ENCODE results near the gene PGR. TPM values are rescaled to one million over a fixed set of nuclear protein-coding genes. Genes with fewer than 3 reads are reported as not detected.

The PGR gene
- total RNA-seq, 1 donor from 2014 or later: not detected

DNA sequence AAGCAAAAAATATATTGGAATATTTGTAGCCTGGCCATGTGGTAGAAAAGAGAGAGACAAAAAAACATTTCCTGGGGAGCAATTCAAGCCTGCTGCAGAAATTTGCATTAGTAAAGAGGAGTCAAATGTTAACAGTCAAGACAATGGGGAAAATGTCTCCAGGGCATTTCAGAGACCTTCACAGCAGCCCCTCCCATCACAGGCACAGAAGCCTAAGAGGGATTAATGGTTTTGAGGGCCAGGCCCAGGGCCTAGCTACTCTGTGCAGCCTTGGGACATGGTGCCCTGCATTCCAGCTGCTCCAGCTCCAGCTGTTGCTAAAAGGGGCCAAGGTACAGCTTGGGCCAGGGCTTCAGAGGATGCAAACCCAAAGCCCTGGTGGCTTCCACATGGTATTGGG is 46.8 kb downstream of the PGR start:
- Mint-ChIP-seq H3K27me3 (ENCODE audit: low read depth) (no peaks in the 10 kb centered on the region), H3K9me3 (peaks cover 11% of the 10 kb centered on the region), H3K27ac (ENCODE audit: unreplicated experiment) (no peak overlapping the region), H3K36me3 (ENCODE audit: low read depth) (no peaks in the 10 kb centered on the region), H3K4me3 (no peak overlapping the region), H3K4me1 (no peaks in the 10 kb centered on the region)
- DNase-seq (ENCODE audit: low read depth, low spot score): no peak
- TF ChIP-seq, protein P1, sequence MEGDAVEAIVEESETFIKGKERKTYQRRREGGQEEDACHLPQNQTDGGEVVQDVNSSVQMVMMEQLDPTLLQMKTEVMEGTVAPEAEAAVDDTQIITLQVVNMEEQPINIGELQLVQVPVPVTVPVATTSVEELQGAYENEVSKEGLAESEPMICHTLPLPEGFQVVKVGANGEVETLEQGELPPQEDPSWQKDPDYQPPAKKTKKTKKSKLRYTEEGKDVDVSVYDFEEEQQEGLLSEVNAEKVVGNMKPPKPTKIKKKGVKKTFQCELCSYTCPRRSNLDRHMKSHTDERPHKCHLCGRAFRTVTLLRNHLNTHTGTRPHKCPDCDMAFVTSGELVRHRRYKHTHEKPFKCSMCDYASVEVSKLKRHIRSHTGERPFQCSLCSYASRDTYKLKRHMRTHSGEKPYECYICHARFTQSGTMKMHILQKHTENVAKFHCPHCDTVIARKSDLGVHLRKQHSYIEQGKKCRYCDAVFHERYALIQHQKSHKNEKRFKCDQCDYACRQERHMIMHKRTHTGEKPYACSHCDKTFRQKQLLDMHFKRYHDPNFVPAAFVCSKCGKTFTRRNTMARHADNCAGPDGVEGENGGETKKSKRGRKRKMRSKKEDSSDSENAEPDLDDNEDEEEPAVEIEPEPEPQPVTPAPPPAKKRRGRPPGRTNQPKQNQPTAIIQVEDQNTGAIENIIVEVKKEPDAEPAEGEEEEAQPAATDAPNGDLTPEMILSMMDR (conservative IDR thresholded peaks at IDR 0.05): no peak

- TF ChIP-seq, protein P1 (conservative IDR thresholded peaks at IDR 0.05): no peak
- no peak for DNase-seq (ENCODE audit: low read depth, low spot score)
- no peak overlapping the region for H3K27ac Mint-ChIP-seq (ENCODE audit: unreplicated experiment)
- no peaks in the 10 kb centered on the region for H3K36me3 Mint-ChIP-seq (ENCODE audit: low read depth)
- no peaks in the 10 kb centered on the region for H3K27me3 Mint-ChIP-seq (ENCODE audit: low read depth)
- no peaks in the 10 kb centered on the region for H3K9me3 Mint-ChIP-seq
- no peaks in the 10 kb centered on the region for H3K4me1 Mint-ChIP-seq
- H3K4me3 Mint-ChIP-seq: no peak overlapping the region
Observed at GRCh38 chr11:101063706-101064105, 65.9 kb downstream of the PGR start.

DNA sequence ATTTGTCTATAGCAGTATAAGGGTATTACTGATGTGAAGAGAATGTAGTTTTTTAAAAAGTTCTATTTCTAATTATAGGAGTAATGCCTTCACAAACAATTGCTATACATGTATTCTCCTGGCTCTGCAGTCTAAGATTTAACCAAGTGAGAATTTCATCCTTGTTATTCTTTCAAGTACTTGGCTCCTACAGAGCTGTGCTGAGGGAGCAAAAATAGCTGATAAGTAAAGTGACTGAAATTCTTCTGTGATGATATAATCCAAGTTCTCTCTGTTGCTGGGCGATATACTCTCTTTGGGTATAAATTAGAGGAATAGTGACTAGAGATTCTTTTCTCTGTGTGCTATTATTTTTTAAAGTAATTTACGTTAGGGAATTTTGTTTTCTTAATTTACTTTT is 68.0 kb downstream of the PGR start:
- Mint-ChIP-seq H3K9me3 (no peaks in the 10 kb centered on the region), H3K27me3 (ENCODE audit: low read depth) (no peaks in the 10 kb centered on the region), H3K4me3 (no peak overlapping the region), H3K36me3 (ENCODE audit: low read depth) (no peaks in the 10 kb centered on the region), H3K27ac (ENCODE audit: unreplicated experiment) (no peak overlapping the region), H3K4me1 (no peaks in the 10 kb centered on the region)
- DNase-seq (ENCODE audit: low read depth, low spot score): no peak
- TF ChIP-seq, protein P1 (conservative IDR thresholded peaks at IDR 0.05): no peak

- Mint-ChIP-seq H3K36me3 (ENCODE audit: low read depth) (no peaks in the 10 kb centered on the region), H3K9me3 (no peaks in the 10 kb centered on the region), H3K4me3 (no peak overlapping the region), H3K27ac (ENCODE audit: unreplicated experiment) (no peak overlapping the region), H3K4me1 (no peaks in the 10 kb centered on the region), H3K27me3 (ENCODE audit: low read depth) (no peaks in the 10 kb centered on the region)
- no peak for DNase-seq (ENCODE audit: low read depth, low spot score)
- TF ChIP-seq, protein P1 (conservative IDR thresholded peaks at IDR 0.05): no peak
Observed at GRCh38 chr11:101059331-101059730, 70.3 kb downstream of the PGR start.

- H3K9me3 Mint-ChIP-seq: no peaks in the 10 kb centered on the region
- no peak overlapping the region for H3K4me3 Mint-ChIP-seq
- no peak for DNase-seq (ENCODE audit: low read depth, low spot score)
- no peak overlapping the region for H3K27ac Mint-ChIP-seq (ENCODE audit: unreplicated experiment)
- TF ChIP-seq, protein P1 (conservative IDR thresholded peaks at IDR 0.05): no peak
- H3K36me3 Mint-ChIP-seq (ENCODE audit: low read depth): no peaks in the 10 kb centered on the region
- peaks cover 2% of the 10 kb centered on the region for H3K27me3 Mint-ChIP-seq (ENCODE audit: low read depth)
- H3K4me1 Mint-ChIP-seq: no peaks in the 10 kb centered on the region
Observed at GRCh38 chr11:101053492-101053891, 76.1 kb downstream of the PGR start.

DNA sequence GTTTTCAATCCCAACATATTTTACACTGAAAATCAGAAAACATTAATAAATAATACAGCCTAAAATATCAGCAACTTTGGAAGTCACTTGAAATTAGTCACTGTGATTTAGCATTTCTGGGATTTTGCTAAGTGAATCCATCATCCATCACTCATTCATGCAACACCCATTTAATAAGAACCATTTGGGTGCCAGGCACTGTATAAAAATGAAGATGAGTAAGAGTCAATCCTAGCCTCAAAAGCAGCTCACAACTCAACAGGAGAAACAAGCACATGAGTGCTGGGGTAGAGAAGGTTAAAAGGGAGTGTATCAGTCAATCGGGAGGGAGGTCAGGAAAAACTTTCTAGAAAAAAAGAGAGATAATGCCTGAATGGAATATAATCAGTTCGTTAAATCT is 77.9 kb downstream of the PGR start:
- H3K9me3 Mint-ChIP-seq: no peaks in the 10 kb centered on the region
- H3K27ac Mint-ChIP-seq (ENCODE audit: unreplicated experiment): no peak overlapping the region
- no peak for DNase-seq (ENCODE audit: low read depth, low spot score)
- no peak overlapping the region for H3K4me3 Mint-ChIP-seq
- H3K4me1 Mint-ChIP-seq: no peaks in the 10 kb centered on the region
- no peaks in the 10 kb centered on the region for H3K36me3 Mint-ChIP-seq (ENCODE audit: low read depth)
- peaks cover 2% of the 10 kb centered on the region for H3K27me3 Mint-ChIP-seq (ENCODE audit: low read depth)
- TF ChIP-seq, protein P1 (conservative IDR thresholded peaks at IDR 0.05): no peak

All from neural crest cell (in vitro differentiated cells).